Right forelimb (tissue), 1 donor: ENCODE results near the gene ZNF81.
"Not testable (repeated sequence)": the region's sequence is repeated elsewhere in the genome, so short reads cannot be mapped to it uniquely, and the experiment has no call there.

ENCODE experiments used
- DNase-seq: peaks from one replicate; pipeline ENCODE4 v3.0.0-alpha.2; 2018

The ZNF81 gene

DNA sequence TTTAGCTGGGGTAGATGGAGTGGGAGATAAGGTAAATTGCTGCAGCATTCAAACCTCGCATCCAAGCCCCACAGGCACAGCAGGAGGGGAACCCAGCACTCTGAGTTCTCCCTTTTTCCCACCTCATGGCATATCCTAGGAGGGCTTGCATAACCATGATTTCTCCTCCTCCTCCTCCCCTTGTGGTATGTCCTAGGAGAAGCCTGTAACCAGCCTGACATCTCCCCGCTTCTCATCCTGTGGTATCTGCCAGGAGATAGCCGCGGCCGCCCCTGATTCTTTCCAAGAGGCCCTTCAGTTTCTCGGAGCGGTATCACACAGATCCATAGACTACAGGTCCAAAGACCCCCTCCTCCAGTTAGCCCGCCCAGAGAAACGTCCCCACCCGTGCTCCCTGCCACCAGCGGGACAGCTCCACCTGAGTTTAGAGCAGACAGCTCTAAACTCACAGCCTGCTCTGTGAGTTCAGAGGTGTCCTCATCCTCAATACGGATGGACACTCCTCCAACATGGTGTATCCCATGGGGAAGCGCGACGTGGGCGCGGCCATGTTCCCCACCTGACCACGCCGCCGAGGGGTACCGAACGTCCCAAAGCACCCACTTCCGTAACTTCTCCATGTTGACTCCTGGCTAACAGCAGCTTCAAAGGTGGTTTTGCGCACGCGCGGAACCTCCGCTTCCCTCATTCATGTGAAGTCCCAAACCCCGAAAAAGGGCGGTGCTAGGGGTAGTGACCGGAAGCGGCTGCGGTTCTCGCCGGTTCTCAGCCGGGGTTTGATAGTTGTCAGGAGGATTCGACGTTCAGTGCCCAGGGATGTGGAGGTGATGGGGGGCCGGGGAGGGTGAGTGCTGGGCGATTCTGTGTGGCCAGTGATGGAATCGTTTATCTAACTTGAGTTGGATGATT is at the start of gene ZNF81:
TSS of gene ZNF81 (plus strand) at position 739 of the 909 bp plus-strand sequence. CDS start 9,366 bp downstream, outside the sequence.
- peak; percentile 95 for DNase-seq

GRCh38 chrX:47796433-47796906 is 40.2 kb upstream of the ZNF81 start:
- no peak for DNase-seq

DNA sequence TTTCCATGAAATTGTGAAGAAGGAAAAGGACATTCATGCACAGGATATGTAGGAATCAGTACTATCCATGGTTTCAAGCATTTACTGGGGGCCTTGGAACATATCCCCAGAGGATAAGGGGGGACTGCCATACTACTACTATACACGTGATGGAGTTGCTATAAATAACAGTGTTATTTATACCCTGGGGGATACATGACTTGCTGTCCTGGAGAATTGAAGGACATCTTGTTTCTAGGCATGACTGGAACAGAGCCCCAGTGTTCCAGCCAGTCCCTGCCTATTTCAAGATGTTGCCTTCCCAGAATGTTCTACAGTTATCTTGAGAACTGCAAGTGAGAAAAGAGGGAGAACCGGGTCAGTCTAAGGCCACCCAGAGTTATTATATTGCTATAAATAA is 39.6 kb upstream of the ZNF81 start:
- DNase-seq, result no peak

DNA sequence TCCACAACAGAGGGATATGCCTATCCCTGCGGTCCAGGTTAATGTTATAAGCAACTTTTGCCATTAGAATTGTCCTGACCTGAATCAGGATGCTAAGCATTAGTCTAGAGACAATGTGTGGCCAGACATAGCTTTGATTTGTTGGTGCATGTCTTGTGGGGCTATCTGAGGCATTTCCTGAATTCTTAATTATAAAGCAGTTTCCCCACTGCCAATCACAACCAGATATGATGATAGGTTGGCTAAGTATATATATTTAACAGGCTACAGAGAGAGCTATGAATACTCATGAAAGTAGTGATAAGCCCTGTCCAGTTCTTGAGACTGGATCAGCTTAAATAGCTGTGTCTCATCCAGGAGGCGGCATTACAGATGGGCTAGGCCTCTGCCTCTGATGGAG is 37.8 kb upstream of the ZNF81 start:
- DNase-seq, result no peak

GRCh38 chrX:47802589-47802988 is 34.1 kb upstream of the ZNF81 start:
- no peak for DNase-seq

GRCh38 chrX:47803103-47803502 is 33.6 kb upstream of the ZNF81 start:
- not testable (repeated sequence) for DNase-seq

GRCh38 chrX:47804315-47804714 is 32.4 kb upstream of the ZNF81 start:
- no peak for DNase-seq

GRCh38 chrX:47805844-47806243 is 30.9 kb upstream of the ZNF81 start:
- not testable (repeated sequence) for DNase-seq

- not testable (repeated sequence) for DNase-seq
Measured at GRCh38 chrX:47806415-47807271, 30.1 kb upstream of the ZNF81 start.

DNA sequence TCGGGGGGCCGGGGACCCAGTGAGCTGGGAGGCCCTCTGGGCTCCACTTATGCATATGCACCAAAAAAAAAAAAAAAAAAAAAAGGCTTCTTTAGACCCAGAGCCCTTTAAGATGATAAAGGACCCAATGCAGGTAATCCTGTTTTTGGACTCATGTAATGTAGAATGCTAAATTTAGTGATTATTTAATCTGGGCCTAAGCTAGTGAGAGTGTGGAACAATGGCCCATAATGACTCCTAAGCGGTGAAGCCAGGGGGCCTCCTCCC is 29.5 kb upstream of the ZNF81 start:
- DNase-seq, result not testable (repeated sequence)

DNA sequence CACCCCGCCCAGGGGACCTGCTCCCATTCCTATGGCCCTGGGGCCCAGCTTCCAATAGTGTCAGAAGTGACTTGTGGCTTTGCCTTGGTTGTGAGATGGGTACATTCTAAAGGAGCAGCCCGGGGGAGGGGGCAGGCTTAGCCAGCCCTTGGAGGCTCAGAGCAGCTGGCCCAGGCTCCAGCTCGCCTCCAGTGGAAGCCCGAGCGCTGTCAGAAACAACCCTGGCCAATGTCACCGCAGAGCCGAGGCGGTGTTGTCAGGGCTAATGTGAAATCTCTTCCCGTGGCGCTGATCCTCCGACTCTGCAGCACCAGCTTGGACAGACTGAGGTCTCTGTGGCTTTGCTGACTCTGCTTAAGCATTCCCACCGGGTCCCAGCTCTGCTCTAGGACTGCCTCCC is 29.2 kb upstream of the ZNF81 start:
- no peak for DNase-seq

DNA sequence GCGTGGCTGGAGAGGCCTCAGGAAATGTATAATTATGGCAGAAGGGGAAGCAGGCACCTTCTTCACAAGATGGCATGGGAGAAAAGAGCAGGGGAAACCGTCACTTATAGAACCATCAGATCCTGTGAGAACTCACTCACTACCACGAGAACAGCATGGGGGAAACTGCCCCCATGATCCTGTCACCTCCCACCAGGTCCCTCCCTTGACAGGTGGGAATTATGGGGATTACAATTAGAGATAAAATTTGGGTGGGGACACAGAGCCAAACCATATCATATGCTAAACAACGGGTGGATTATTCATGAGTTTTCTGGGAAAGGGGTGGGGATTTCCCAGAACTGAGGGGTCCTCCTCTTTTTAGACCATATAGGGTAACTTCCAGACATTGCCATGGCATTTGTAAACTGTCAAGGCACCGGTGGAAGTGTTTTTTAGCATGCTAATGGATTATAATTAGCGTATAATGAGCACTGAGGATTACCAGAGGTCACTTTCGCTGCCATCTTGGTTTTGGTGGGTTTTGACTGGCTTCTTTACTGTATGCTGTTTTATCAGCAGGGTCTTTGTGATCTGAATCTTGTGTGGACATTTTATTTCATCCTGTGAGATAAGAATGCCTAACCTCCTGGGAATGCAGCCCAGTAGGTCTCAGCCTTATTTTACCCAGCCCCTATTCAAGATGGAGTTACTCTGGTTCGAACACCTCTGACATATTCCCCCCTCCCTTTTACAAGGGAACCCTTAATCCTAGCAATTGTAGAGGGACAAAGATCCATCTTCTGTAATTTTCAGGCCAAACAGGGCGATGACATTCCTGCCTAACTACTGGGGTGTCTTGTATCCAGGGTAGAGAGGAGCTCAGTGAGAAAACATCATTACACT is 27.6 kb upstream of the ZNF81 start:
- no peak for DNase-seq

- no peak for DNase-seq
Measured at GRCh38 chrX:47814851-47815250, 21.9 kb upstream of the ZNF81 start.

GRCh38 chrX:47815901-47816845 is 20.5 kb upstream of the ZNF81 start:
- DNase-seq, result no peak

- no peak for DNase-seq
Measured at GRCh38 chrX:47817421-47817820, 19.3 kb upstream of the ZNF81 start.

DNA sequence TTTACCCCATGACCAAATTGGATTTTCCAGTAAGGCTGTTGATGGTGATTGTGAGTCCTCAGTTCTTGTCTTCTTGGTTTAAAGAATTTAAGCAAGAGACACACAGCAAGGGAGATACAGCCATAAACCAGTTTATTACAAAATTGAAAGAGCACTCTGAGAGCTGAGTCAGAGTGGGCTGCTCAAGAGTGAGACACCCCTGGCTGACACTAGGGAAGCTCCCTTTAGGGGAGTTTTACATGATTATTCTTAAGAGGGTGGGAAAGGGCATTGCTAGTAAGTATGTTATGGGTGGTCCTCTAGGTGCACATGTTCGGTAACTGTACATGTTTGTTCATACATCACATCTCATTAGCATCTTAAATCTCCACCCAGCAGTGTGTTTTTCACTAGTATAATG is 18.8 kb upstream of the ZNF81 start:
- DNase-seq, result no peak

- no peak for DNase-seq
Measured at GRCh38 chrX:47828984-47829383, 7.7 kb upstream of the ZNF81 start.

DNA sequence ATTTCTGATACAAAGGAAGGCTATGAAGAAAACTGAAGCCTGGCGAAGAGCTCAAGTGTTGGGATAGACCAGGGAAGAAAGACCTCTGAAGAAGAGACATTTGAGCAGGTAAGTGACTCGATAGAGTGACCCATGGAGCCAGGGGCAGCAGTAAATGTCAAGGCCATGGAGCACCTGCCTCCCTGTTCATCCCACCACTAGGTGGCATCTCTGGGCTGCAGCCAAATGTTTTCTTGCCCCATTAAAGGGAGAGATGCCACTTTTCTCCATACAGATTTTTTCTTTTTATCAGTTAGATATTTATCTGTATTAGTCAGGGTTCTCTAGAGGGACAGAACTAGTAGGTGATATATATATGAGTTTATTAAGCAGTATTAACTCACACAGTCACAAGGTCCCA is 4.9 kb upstream of the ZNF81 start:
- no peak for DNase-seq

DNA sequence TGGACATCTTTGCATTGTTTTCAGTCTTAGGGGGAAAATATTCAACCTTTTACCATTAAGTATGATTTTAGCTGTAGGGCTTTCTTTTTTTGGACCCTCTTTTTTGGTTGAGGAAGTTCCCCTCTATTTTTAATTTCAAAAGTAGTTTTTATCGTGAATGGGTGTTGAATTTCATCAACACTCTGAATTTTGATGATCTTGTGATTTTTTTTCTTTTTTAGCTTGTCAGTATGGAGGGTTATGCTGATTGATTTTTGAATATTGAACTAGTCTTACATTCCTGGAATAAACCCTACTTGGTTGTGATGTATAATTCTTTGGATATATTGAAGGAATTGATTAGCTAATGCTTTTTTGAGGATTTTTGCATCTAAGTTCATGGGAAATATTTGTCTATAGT is 1.7 kb downstream of the ZNF81 start:
- no peak for DNase-seq

DNA sequence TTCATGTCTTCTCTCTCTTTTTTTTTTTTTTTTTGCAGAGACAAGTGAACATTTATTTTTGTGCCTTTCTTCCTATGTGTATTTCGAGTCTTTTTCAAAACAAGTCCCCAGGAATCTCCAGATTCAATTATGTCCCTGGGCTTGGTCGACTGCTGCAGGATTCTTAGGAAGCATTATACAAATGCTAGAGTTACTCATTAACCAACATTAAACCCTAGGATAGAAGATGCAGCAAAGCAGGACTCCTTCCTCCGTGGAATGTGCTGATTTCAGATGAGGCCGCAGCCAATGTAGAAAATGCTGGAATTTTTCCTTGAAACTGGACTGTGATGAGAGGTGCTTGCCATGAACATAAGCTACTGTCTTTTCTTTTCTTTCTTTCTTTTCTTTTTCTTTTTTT is 3.4 kb downstream of the ZNF81 start:
- DNase-seq, result no peak

DNA sequence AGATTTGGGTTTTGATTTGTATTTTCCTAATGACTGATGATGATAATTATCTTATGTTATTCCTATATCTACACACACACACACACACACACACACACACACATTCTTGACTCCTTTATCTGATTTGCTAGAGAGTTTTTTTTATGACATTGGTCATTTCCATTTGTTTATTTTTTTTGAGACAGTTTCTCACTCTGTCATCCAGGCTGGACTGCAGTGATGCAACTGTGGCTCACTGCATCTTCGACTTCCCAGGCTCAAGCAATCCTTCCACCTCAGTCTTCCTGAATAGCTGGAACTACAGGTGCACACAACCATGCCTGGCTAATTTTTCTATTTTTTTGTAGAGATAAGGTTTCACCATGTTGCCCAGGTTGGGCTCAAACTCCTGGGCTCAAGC is 6.7 kb downstream of the ZNF81 start:
- DNase-seq, result no peak

DNA sequence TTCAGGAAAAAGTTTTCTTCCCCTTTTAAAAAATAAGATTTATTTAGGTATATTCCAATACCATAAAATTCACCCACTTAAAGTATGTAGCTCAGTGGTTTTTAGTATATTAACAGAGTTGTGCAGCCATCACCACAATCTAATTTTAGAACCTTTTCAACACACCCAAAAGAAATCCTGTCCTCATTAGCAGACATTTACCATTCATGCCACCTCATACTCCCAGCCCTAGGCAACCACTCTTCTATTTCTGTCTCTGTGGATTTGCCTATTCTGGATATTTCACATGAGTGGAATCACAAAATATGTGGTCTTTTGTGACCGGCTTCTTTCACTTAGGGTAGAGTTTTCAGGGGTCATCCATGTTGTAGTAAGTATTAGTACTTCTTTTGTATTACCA is 7.4 kb downstream of the ZNF81 start:
- DNase-seq, result no peak
